ENCODE results near the gene RPL27. TPM values are rescaled to one million over a fixed set of nuclear protein-coding genes. Genes with fewer than 3 reads are reported as not detected.

The RPL27 gene
- total RNA-seq, 2 donors from 2014 or later, result 406 to 507 TPM

GRCh38 chr17:43013296-43013695, 15.1 kb downstream of the RPL27 start:
- Histone ChIP-seq H3K36me3 (replicated peaks in 1 of 2; ENCODE audit: insufficient read depth in 1 of 2, low read depth in 2 of 2) (no peaks in the 10 kb centered on the region), H3K4me1 (peaks cover 17% of the 10 kb centered on the region), H3K9me3 (no peaks in the 10 kb centered on the region), H3K27ac (no peak overlapping the region), H3K4me3 (no peak overlapping the region), H3K27me3 (no peaks in the 10 kb centered on the region)
- TF ChIP-seq POLR2A (IDR thresholded peaks at IDR 0.05), result no peak
- TF ChIP-seq, protein P1, sequence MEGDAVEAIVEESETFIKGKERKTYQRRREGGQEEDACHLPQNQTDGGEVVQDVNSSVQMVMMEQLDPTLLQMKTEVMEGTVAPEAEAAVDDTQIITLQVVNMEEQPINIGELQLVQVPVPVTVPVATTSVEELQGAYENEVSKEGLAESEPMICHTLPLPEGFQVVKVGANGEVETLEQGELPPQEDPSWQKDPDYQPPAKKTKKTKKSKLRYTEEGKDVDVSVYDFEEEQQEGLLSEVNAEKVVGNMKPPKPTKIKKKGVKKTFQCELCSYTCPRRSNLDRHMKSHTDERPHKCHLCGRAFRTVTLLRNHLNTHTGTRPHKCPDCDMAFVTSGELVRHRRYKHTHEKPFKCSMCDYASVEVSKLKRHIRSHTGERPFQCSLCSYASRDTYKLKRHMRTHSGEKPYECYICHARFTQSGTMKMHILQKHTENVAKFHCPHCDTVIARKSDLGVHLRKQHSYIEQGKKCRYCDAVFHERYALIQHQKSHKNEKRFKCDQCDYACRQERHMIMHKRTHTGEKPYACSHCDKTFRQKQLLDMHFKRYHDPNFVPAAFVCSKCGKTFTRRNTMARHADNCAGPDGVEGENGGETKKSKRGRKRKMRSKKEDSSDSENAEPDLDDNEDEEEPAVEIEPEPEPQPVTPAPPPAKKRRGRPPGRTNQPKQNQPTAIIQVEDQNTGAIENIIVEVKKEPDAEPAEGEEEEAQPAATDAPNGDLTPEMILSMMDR (IDR thresholded peaks at IDR 0.05), result no peak
- DNase-seq (no peak), ATAC-seq (no peak)
- WGBS, 2 donors, result 77 to 87% methylated on average over 4 to 8 of the region's 8 CpGs
- intact Hi-C loops (cut with DNase I), result loop anchor here (10.0 kb wide), 1 partner anchor 332 kb away; no protein-coding TSS in a partner anchor

GRCh38 chr17:43014020-43014648, 15.9 kb downstream of the RPL27 start:
- TF ChIP-seq, protein P1 (IDR thresholded peaks at IDR 0.05), result no peak
- TF ChIP-seq POLR2A (IDR thresholded peaks at IDR 0.05), result no peak

GRCh38 chr17:43014649-43015542, 16.7 kb downstream of the RPL27 start:
- Histone ChIP-seq H3K4me1 (peaks cover 20% of the 10 kb centered on the region), H3K27ac (peak overlapping the region in 1 of 4 donors; percentile 6), H3K27me3 (no peaks in the 10 kb centered on the region), H3K4me3 (no peak overlapping the region), H3K9me3 (no peaks in the 10 kb centered on the region), H3K36me3 (replicated peaks in 1 of 2; ENCODE audit: insufficient read depth in 1 of 2, low read depth in 2 of 2) (no peaks in the 10 kb centered on the region)
- intact Hi-C loops (cut with DNase I), result loop anchor here (10.0 kb wide), 1 partner anchor 330 kb away; no protein-coding TSS in a partner anchor
- DNase-seq, result no peak
- no peak for ATAC-seq
- no peak for TF ChIP-seq POLR2A (IDR thresholded peaks at IDR 0.05)
- TF ChIP-seq, protein P1 (IDR thresholded peaks at IDR 0.05), result no peak
- 75 to 83% methylated on average over 8 of the region's 8 CpGs for WGBS, 2 donors

More at GRCh38 chr17:43014020-43014648, 15.9 kb downstream of the RPL27 start:
- H3K4me1 ChIP-seq, result peaks cover 14% of the 10 kb centered on the region
- no peak overlapping the region for H3K27ac ChIP-seq
- no peak for ATAC-seq
- H3K27me3 ChIP-seq, result no peaks in the 10 kb centered on the region
- no peaks in the 10 kb centered on the region for H3K9me3 ChIP-seq
- H3K4me3 ChIP-seq, result no peak overlapping the region
- no peaks in the 10 kb centered on the region for H3K36me3 ChIP-seq (replicated peaks in 1 of 2; ENCODE audit: insufficient read depth in 1 of 2, low read depth in 2 of 2)
- intact Hi-C loops (cut with DNase I), result loop anchor here (10.0 kb wide), 1 partner anchor 331 kb away; no protein-coding TSS in a partner anchor
- DNase-seq, result no peak
- WGBS, 2 donors, result 73 to 85% methylated on average over 7 to 11 of the region's 12 CpGs

DNA sequence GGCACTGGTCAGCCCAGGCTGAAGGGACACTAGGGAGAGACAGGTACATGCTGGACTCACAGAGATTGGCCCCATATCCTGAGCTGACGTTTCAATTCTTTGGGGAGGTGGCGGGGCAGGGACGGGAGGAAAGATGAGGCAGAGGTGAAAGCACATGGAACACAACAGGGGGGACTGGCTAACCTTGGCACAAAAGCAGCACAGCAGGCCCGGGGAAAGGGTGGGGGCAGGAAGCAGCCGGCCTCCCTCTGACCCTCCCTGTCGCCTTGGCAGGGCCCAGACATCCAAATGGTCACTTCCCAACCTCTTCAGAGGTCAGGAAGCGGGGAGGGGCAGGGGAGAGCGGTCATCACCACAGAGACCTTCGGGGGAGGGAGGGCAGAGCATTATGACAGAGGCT, 17.4 kb downstream of the RPL27 start:
- WGBS, 2 donors, result 58 to 79% methylated on average over 9 of the region's 9 CpGs
- intact Hi-C loops (cut with DNase I), result loop anchor here (10.0 kb wide), 1 partner anchor 329 kb away; no protein-coding TSS in a partner anchor
- TF ChIP-seq, protein P1 (IDR thresholded peaks at IDR 0.05), result no peak
- DNase-seq (peak in 3 of 4 donors; percentile 27 to 34 (median 28)), ATAC-seq (peak; percentile 38)
- no peaks in the 10 kb centered on the region for H3K36me3 ChIP-seq (replicated peaks in 1 of 2; ENCODE audit: insufficient read depth in 1 of 2, low read depth in 2 of 2)
- H3K4me3 ChIP-seq, result no peak overlapping the region
- H3K9me3 ChIP-seq, result no peaks in the 10 kb centered on the region
- peaks cover 23% of the 10 kb centered on the region for H3K4me1 ChIP-seq
- H3K27me3 ChIP-seq, result no peaks in the 10 kb centered on the region
- H3K27ac ChIP-seq, result peak overlapping the region in 1 of 4 donors; percentile 6
